Fibroblast of the conjunctiva (primary cell): Measurements from ENCODE around the gene MINDY4B.

Source experiments
- DNase-seq: peaks from one replicate; pipeline ENCODE4 v3.0.0-alpha.2; 2010; ENCODE audit warnings: low read depth

Gene MINDY4B

GRCh38 chr3:150905339-150905738 is at the start of gene MINDY4B:
TSS of gene MINDY4B (minus strand) at chr3:150905439. CDS start at chr3:150905439, 0 bp downstream.
- no peak for DNase-seq

- no peak for DNase-seq
Observed at GRCh38 chr3:150951923-150952322, 46.7 kb upstream of the MINDY4B start.

GRCh38 chr3:150945226-150946032 is 40.2 kb upstream of the MINDY4B start:
- DNase-seq = peak; percentile 37

GRCh38 chr3:150942221-150942620 is 37.0 kb upstream of the MINDY4B start:
- no peak for DNase-seq

- no peak for DNase-seq
Observed at GRCh38 chr3:150936693-150937092, 31.5 kb upstream of the MINDY4B start.

GRCh38 chr3:150933473-150933995 is 28.3 kb upstream of the MINDY4B start:
- DNase-seq = no peak

- DNase-seq = no peak
Observed at GRCh38 chr3:150931745-150932144, 26.5 kb upstream of the MINDY4B start.

GRCh38 chr3:150930839-150931238 is 25.6 kb upstream of the MINDY4B start:
- no peak for DNase-seq

- no peak for DNase-seq
Observed at GRCh38 chr3:150928234-150928633, 23.0 kb upstream of the MINDY4B start.

- DNase-seq = no peak
Observed at GRCh38 chr3:150926328-150926727, 21.1 kb upstream of the MINDY4B start.

GRCh38 chr3:150925751-150926201 is 20.5 kb upstream of the MINDY4B start:
- no peak for DNase-seq

- DNase-seq = no peak
Observed at GRCh38 chr3:150922611-150923010, 17.4 kb upstream of the MINDY4B start.

GRCh38 chr3:150921209-150921608 is 16.0 kb upstream of the MINDY4B start:
- no peak for DNase-seq

- no peak for DNase-seq
Observed at GRCh38 chr3:150920236-150920635, 15.0 kb upstream of the MINDY4B start.

GRCh38 chr3:150917951-150918350 is 12.7 kb upstream of the MINDY4B start:
- no peak for DNase-seq

GRCh38 chr3:150913133-150913922 is 8.1 kb upstream of the MINDY4B start:
- DNase-seq = no peak

GRCh38 chr3:150912501-150912900 is 7.3 kb upstream of the MINDY4B start:
- DNase-seq = no peak

- DNase-seq = no peak
Observed at GRCh38 chr3:150911771-150912170, 6.5 kb upstream of the MINDY4B start.

GRCh38 chr3:150906461-150906860 is 1.2 kb upstream of the MINDY4B start:
- no peak for DNase-seq

GRCh38 chr3:150905746-150906145 is 507 bp upstream of the MINDY4B start:
- DNase-seq = no peak

- no peak for DNase-seq
Observed at GRCh38 chr3:150902988-150903387, 2.3 kb downstream of the MINDY4B start.

- no peak for DNase-seq
Observed at GRCh38 chr3:150901793-150902192, 3.4 kb downstream of the MINDY4B start.

- DNase-seq = no peak
Observed at GRCh38 chr3:150899141-150899540, 6.1 kb downstream of the MINDY4B start.
